NCI-H187 (cell line): ENCODE data around the gene SORCS2.

Experiments used
- DNase-seq, 2 experiments: peaks; one replicate each; lab custom pipeline; 2025; lab: John Stamatoyannopoulos, UW

SORCS2 gene

GRCh38 chr4:7223541-7223940, 31.2 kb downstream of the SORCS2 start:
- no peak for DNase-seq

- no peak for DNase-seq
Measured at GRCh38 chr4:7224001-7224400, 31.7 kb downstream of the SORCS2 start.

DNA sequence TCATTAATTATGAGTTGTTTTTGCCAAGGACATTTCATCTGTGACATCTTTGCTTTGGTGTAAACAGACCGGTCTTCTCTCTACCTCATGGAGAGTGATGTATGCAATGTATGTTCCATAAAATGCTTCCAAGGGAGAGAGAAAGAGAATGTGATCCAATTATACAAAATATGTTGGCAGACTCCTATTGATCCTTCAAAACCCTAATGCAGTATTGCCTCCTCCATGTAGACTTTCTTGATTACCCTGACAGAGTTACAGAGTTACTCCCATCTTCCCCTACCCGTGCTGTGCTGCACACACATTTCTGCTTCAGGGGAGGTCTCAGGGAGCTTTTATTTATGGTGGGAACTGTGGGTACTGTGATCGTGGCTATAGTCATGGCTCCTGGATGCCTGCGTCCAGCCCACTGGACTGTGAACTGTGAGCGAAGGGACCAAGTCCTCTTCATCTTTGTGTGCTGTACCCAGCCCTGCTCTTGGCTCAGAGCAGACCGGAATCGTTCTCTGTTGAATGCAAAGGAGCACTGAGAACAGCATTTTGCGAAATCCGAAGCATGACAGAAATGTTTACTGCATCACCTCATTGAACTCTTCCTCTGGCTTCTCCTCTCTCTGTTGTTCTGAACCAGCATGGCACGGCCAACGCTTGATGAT, 32.7 kb downstream of the SORCS2 start:
- DNase-seq: no peak

- peak in 1 of 2 experiments; percentile 84 for DNase-seq
Measured at GRCh38 chr4:7226439-7226838, 34.1 kb downstream of the SORCS2 start.

GRCh38 chr4:7227008-7227407, 34.7 kb downstream of the SORCS2 start:
- peak; percentile 88 to 93 for DNase-seq

GRCh38 chr4:7228734-7229133, 36.4 kb downstream of the SORCS2 start:
- no peak for DNase-seq

GRCh38 chr4:7232061-7232650, 39.8 kb downstream of the SORCS2 start:
- DNase-seq: no peak

DNA sequence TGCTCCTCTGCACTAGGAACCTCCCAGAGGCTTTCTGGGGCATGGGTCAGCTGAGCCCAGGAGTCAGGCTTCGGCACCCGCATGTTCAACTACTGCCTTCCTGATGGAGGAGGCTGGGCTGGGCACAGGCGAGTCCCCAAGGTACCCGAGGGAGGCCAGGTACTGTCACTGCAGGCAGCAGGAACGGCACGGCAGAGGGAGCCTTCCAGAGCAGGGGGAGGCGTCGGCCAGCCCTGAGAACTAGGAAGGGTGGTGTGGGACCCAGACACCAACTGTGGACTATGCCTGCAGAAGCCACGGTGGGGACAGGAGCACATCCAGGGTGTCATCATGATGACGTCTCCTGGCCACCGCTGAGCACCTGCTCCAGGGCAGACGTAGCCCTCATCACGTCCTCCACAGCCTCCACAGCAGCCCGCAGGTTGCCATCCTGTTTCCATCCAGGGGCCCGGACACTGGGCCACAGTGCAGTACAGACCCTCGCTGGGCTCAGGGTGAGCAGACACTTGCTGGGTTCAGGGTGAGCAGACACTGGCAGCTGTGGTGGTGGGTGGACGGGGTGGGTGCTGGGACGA, 40.8 kb downstream of the SORCS2 start:
- DNase-seq: no peak

DNA sequence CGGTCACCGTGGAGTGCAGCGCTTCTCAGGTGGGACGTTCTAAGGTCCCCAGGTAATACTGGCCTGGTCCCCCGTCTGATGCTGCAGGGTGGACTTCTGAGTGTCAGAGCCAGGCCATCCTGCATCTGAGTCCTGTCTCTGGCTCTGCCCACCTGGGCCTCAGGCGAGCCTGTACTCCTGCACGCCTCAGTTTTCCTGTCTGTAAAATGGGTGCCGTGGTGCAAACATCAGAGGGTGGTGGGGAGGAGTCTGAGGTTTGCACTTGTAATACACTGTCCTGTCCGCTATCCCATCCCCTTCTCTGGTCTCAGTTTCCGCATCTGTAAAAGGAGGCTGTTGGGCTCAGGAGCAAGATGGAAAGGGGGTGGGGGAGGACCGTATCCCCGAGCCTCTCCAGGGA, 41.3 kb downstream of the SORCS2 start:
- DNase-seq: no peak

- DNase-seq: no peak
Measured at GRCh38 chr4:7234355-7235029, 42.2 kb downstream of the SORCS2 start.

DNA sequence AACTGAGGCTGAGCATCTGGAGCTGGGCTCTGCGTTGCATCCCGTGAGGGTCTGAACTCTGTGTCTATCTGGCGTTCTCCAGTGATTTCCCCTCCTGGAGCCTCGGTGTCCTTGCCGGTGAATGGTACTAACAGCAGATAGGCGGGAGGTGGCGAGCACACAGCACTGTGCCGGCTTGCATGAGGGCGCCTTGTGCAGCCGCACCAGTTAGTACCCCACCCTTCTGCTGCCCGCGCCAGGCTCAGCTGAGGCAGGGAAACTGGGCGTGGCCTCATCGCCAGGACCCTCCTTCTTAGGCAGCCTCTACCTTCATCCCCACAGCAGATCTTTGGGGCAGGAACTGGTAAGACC, 42.7 kb downstream of the SORCS2 start:
- DNase-seq: no peak

GRCh38 chr4:7236847-7237246, 44.5 kb downstream of the SORCS2 start:
- no peak for DNase-seq

- DNase-seq: no peak
Measured at GRCh38 chr4:7237873-7238272, 45.5 kb downstream of the SORCS2 start.

- DNase-seq: no peak
Measured at GRCh38 chr4:7238300-7238960, 46.1 kb downstream of the SORCS2 start.

DNA sequence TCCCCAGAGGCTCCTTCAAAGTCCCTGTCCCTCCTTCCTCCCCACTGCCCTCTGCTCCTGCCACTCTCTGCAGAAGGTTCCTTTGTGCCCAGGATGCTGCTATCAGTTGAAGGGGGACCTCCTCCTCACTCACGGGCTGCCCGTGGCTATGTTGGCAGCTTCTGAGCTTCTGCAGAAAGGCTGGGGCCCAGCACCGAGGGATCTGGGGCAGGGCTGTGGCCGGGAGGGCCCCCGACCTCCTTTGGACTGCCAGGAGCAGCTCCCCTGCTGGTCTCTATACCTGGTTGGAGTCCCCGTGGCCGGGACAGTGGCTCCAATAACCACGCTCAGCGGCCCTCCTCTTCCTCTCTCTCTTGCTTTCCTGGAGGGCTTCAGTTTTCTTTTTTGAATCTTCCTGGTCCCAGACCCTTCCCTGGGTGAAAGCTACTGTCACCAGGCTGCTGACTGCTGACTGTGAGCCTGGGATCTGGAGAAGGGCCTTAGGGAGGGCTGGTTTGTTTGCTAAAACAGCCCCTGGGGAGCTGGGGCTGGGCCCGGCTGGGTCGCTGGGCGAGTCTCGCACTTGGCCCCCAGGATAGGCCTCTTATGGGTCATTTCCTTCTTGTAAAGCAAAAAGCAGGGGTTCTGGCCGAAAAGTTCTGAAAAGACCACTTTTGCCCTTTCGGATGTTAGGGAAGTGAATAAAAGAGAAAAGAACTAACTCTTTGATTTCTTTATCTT, 46.9 kb downstream of the SORCS2 start:
- no peak for DNase-seq

GRCh38 chr4:7239844-7240243, 47.5 kb downstream of the SORCS2 start:
- no peak for DNase-seq

DNA sequence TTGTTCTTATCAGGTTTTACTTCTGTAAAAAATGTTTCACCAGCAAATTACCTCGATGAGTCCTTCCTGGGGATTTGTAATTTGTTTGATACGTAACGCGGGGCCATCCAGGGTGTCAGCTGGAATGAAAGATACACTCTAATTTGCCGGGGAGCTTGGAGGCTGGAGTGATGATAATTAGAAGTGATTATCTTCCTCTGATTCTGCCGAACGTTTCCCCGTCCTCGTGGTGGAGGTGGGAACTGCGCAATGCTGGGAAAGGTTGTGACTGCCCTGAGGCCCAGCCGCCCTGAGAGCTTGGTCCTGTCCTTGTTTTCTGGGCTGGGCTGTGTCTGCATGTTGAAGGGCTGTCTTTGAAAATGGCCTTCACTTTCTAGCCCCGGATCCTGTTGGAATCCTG, 48.0 kb downstream of the SORCS2 start:
- no peak for DNase-seq

DNA sequence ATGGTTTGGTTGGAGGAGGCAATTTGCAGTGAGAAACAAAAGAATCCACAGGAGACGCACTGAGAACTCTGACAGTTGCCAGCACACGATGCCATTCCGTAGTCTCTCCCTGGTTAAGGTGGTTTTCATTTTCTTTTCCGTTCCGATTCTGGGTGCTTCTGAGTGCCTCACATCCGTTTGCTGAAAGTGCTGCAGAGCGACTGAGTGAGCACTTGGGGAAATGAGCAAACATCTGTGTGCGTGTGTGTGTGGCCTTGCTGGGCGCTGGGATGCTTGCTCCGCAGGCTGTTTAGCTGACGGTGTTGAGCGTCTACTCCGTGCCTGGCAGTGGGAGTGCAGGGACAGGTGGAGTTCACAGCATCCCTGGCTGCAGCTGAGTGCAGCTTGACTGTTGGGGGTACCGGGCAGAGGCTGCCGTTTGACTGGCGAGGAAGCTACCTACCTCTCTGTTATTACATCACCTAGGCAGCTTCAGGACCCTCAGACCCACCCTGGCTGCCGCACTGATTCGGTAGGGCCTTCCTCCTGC, 49.3 kb downstream of the SORCS2 start:
- DNase-seq: no peak

- DNase-seq: no peak
Measured at GRCh38 chr4:7242766-7243165, 50.4 kb downstream of the SORCS2 start.

DNA sequence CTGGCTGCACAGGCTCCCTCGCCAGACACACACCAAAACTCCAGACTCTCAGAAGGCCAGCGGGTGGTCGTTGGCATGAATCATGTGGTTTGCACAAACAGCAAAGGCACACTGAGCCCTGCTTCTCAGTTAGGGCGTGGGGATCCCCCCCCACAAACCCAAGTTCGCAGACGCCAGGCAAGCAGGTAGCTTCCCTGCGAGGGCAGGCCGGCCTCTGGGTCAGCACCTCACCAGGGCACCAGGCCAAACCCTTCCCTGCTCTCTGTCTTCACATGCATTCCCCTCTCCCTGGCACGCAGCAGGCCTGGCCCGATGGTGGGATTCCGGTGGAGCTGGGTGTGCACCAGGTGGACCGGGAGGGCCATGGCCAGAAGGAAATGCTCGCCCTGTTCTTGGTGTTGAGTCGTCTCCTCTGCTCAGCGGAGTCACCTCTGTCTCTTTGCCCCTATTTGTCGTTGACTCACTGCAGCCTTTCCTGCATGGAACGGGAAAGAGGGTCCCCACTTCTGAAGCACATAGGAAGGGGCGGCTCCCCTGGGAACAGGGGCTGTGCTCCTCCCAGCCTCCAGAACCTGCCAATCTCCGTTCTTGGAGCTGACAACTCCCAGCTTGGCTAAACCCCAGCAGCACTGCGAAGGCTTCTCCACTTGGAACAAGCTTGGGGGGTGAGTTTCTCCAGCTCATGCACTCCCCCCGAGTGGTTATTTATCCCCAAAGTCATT, 51.4 kb downstream of the SORCS2 start:
- no peak for DNase-seq

GRCh38 chr4:7244331-7244665, 52.0 kb downstream of the SORCS2 start:
- DNase-seq: no peak
